GM12873 (cell line): ENCODE data around the gene TSEN15.

Experiments used
- CTCF ChIP-seq: IDR thresholded peaks from 2 replicates; pipeline ENCODE4 v1.5.1; 2012; ENCODE audit warnings: low read depth, mild to moderate bottlenecking, moderate library complexity, low read length, control low read depth; ENCODE audit not compliant: insufficient read depth; ENCODE audit errors: missing control alignments

Gene TSEN15

GRCh38 chr1:184059887-184060286 lies 8.4 kb downstream of the TSEN15 start:
- no peak for TF ChIP-seq CTCF

- TF ChIP-seq CTCF, result no peak
Measured at GRCh38 chr1:184060316-184060715, 8.8 kb downstream of the TSEN15 start.

- no peak for TF ChIP-seq CTCF
Measured at GRCh38 chr1:184061396-184062003, 10.0 kb downstream of the TSEN15 start.

- TF ChIP-seq CTCF, result no peak
Measured at GRCh38 chr1:184062640-184063286, 11.2 kb downstream of the TSEN15 start.

- no peak for TF ChIP-seq CTCF
Measured at GRCh38 chr1:184065559-184065958, 14.0 kb downstream of the TSEN15 start.

- no peak for TF ChIP-seq CTCF
Measured at GRCh38 chr1:184068354-184068753, 16.8 kb downstream of the TSEN15 start.

- no peak for TF ChIP-seq CTCF
Measured at GRCh38 chr1:184069675-184070074, 18.1 kb downstream of the TSEN15 start.
